Astrocyte (in vitro differentiated cells and primary cell): ENCODE data around the gene COL6A5.

ENCODE experiments used
- EZH2 ChIP-seq: IDR thresholded peaks from 2 replicates; pipeline ENCODE4 v1.6.1; 2012; ENCODE audit warnings: mild to moderate bottlenecking, low read length, inconsistent platforms; ENCODE audit not compliant: insufficient read depth
- TF ChIP-seq, protein P1 (sequence below): IDR thresholded peaks from 2 replicates; pipeline ENCODE4 v1.5.1; 2011; ENCODE audit warnings: low read depth, mild to moderate bottlenecking, inconsistent platforms, low read length, moderate library complexity; ENCODE audit not compliant: insufficient read depth

DNA sequence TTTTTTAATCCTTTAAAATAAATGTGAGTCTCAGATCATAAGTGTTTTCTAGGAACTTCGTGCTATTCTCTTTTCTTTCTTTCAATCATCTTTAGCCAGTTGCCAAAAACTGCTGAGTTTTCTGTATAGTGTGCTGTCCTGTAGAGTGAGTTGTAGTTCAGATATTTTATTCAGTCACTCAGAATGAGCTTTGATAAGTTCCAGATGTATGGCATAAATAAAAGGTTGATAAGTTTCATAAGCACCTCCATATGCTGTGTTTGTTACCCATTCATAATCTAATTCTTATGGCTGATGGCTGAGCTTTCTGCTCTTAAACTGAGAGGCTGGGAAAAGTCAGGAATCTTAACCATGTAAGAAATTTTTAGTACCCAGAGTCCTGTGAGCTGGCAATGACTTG, 112.2 kb downstream of the COL6A5 start:
- TF ChIP-seq EZH2: no peak
- TF ChIP-seq, protein P1, sequence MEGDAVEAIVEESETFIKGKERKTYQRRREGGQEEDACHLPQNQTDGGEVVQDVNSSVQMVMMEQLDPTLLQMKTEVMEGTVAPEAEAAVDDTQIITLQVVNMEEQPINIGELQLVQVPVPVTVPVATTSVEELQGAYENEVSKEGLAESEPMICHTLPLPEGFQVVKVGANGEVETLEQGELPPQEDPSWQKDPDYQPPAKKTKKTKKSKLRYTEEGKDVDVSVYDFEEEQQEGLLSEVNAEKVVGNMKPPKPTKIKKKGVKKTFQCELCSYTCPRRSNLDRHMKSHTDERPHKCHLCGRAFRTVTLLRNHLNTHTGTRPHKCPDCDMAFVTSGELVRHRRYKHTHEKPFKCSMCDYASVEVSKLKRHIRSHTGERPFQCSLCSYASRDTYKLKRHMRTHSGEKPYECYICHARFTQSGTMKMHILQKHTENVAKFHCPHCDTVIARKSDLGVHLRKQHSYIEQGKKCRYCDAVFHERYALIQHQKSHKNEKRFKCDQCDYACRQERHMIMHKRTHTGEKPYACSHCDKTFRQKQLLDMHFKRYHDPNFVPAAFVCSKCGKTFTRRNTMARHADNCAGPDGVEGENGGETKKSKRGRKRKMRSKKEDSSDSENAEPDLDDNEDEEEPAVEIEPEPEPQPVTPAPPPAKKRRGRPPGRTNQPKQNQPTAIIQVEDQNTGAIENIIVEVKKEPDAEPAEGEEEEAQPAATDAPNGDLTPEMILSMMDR: no peak
